Endothelial cell of umbilical vein (primary cell): ENCODE measurements around the gene SCN4A.

ENCODE experiments used
- EZH2 ChIP-seq: IDR thresholded peaks from 2 replicates; pipeline ENCODE4 v1.6.1; 2012; ENCODE audit warnings: borderline replicate concordance, low read depth, mild to moderate bottlenecking, moderate library complexity, low read length, inconsistent platforms; ENCODE audit not compliant: severe bottlenecking
- FOS ChIP-seq: IDR thresholded peaks from 2 replicates; pipeline ENCODE4 v1.6.1; 2011; ENCODE audit warnings: mild to moderate bottlenecking, low read length, moderate library complexity, borderline replicate concordance; ENCODE audit not compliant: insufficient read depth
- JUN ChIP-seq: IDR thresholded peaks from 2 replicates; pipeline ENCODE4 v1.6.1; 2011; ENCODE audit warnings: borderline replicate concordance, low read depth; ENCODE audit not compliant: insufficient read length, insufficient read depth
- MAX ChIP-seq: IDR thresholded peaks from 2 replicates; pipeline ENCODE4 v1.6.1; 2011; ENCODE audit not compliant: insufficient read depth, insufficient read length
- POLR2A ChIP-seq: IDR thresholded peaks from 2 replicates; pipeline ENCODE4 v1.6.1; 2012; ENCODE audit warnings: low read depth, mild to moderate bottlenecking, control low read depth, low read length
- TF ChIP-seq, protein P1 (sequence below), 2 donors: IDR thresholded peaks; 1 replicate in 1 of 2; 2 replicates in 1 of 2; pipeline ENCODE4 v1.5.1; 2011; ENCODE audit warnings: low read length in 2 of 2, mild to moderate bottlenecking in 2 of 2, moderate library complexity in 2 of 2, control low read depth in 1 of 2, inconsistent platforms in 1 of 2, low read depth in 1 of 2; ENCODE audit not compliant: insufficient read depth in 1 of 2; ENCODE audit errors: extremely low read depth in 1 of 2

- TF ChIP-seq, protein P1, sequence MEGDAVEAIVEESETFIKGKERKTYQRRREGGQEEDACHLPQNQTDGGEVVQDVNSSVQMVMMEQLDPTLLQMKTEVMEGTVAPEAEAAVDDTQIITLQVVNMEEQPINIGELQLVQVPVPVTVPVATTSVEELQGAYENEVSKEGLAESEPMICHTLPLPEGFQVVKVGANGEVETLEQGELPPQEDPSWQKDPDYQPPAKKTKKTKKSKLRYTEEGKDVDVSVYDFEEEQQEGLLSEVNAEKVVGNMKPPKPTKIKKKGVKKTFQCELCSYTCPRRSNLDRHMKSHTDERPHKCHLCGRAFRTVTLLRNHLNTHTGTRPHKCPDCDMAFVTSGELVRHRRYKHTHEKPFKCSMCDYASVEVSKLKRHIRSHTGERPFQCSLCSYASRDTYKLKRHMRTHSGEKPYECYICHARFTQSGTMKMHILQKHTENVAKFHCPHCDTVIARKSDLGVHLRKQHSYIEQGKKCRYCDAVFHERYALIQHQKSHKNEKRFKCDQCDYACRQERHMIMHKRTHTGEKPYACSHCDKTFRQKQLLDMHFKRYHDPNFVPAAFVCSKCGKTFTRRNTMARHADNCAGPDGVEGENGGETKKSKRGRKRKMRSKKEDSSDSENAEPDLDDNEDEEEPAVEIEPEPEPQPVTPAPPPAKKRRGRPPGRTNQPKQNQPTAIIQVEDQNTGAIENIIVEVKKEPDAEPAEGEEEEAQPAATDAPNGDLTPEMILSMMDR (IDR thresholded peaks at IDR 0.05; ENCODE audit: extremely low read depth in 1 of 2, insufficient read depth in 1 of 2, low read depth in 1 of 2, low read length in 2 of 2): no peak
- no peak for TF ChIP-seq FOS
- no peak for TF ChIP-seq EZH2
- TF ChIP-seq POLR2A: no peak
- TF ChIP-seq MAX: no peak
- TF ChIP-seq JUN: no peak
Observed at GRCh38 chr17:63939401-63939800, 33.3 kb downstream of the SCN4A start.
